Mesenchymal stem cell (in vitro differentiated cells and primary cell): ENCODE measurements around the gene LHFPL2.

ENCODE experiments used
- DNase-seq: peaks from one replicate; pipeline ENCODE4 v3.0.0-alpha.2; 2013
- H2AFZ ChIP-seq: one replicate; pipeline ENCODE4 v1.6.1; 2013; ENCODE audit warnings: low read depth, mild to moderate bottlenecking, control low read depth, inconsistent platforms, low read length, moderate library complexity
- H2AK5ac ChIP-seq: 2 replicates; pipeline ENCODE4 v1.6.1; 2013; ENCODE audit warnings: low read length, moderate library complexity, mild to moderate bottlenecking, inconsistent platforms; ENCODE audit not compliant: severe bottlenecking
- H2BK120ac ChIP-seq: one replicate; pipeline ENCODE4 v1.6.1; 2013; ENCODE audit warnings: low read depth, mild to moderate bottlenecking, inconsistent platforms, low read length, moderate library complexity
- H2BK12ac ChIP-seq, 2 experiments: one replicate each; pipeline ENCODE4 v1.6.1; 2013; ENCODE audit warnings: inconsistent platforms in 2 of 2, low read length in 2 of 2, mild to moderate bottlenecking in 2 of 2, moderate library complexity in 2 of 2, control low read depth in 1 of 2
- H2BK15ac ChIP-seq: one replicate; pipeline ENCODE4 v1.6.1; 2013; ENCODE audit warnings: mild to moderate bottlenecking, low read depth, inconsistent platforms; ENCODE audit not compliant: poor library complexity, severe bottlenecking
- H2BK5ac ChIP-seq: 2 replicates; pipeline ENCODE4 v1.6.1; 2013; ENCODE audit warnings: low read depth, mild to moderate bottlenecking, low read length, control low read depth, inconsistent platforms; ENCODE audit not compliant: poor library complexity, severe bottlenecking
- H3K14ac ChIP-seq, 2 experiments: one replicate each; pipeline ENCODE4 v1.6.1; 2013; ENCODE audit warnings: inconsistent platforms in 2 of 2, low read length in 2 of 2, control low read depth in 1 of 2, mild to moderate bottlenecking in 1 of 2, moderate library complexity in 1 of 2
- H3K18ac ChIP-seq, 2 experiments: one replicate each; pipeline ENCODE4 v1.6.1; 2013; ENCODE audit warnings: inconsistent platforms in 2 of 2, low read length in 2 of 2, control low read depth in 1 of 2, low read depth in 1 of 2, mild to moderate bottlenecking in 1 of 2
- H3K23ac ChIP-seq, 2 experiments: one replicate each; pipeline ENCODE4 v1.6.1; 2013; ENCODE audit warnings: inconsistent platforms in 2 of 2, low read length in 2 of 2, mild to moderate bottlenecking in 2 of 2, moderate library complexity in 2 of 2, control low read depth in 1 of 2
- H3K27ac ChIP-seq: 2 replicates; pipeline ENCODE4 v1.5.1; 2013; ENCODE audit warnings: mild to moderate bottlenecking, moderate library complexity, low read length, control low read depth, inconsistent platforms; ENCODE audit not compliant: poor library complexity, severe bottlenecking
- H3K27me3 ChIP-seq, 2 experiments: 2 replicates each; pipeline versions ENCODE4 v1.6.1 to v1.7.0; 2013; ENCODE audit warnings: low read length in 2 of 2, mild to moderate bottlenecking in 2 of 2, moderate library complexity in 2 of 2, control low read depth in 1 of 2, inconsistent platforms in 1 of 2; ENCODE audit not compliant: control insufficient read depth in 1 of 2, insufficient read depth in 1 of 2
- H3K36me3 ChIP-seq, 2 experiments: 2 replicates each; pipeline versions ENCODE4 v1.6.1 to v1.7.0; 2013; ENCODE audit warnings: low read length in 2 of 2, control low read depth in 1 of 2, inconsistent platforms in 1 of 2, low read depth in 1 of 2, mild to moderate bottlenecking in 1 of 2; ENCODE audit not compliant: insufficient read depth in 2 of 2, control insufficient read depth in 1 of 2
- H3K4ac ChIP-seq, 2 experiments: one replicate each; pipeline ENCODE4 v1.6.1; 2013; ENCODE audit warnings: inconsistent platforms in 2 of 2, low read length in 2 of 2, mild to moderate bottlenecking in 2 of 2, moderate library complexity in 2 of 2, control low read depth in 1 of 2, low read depth in 1 of 2
- H3K4me1 ChIP-seq: 2 replicates; pipeline ENCODE4 v1.6.1; 2013; ENCODE audit warnings: low read depth, low read length, control low read depth; ENCODE audit not compliant: control insufficient read depth, insufficient read depth
- H3K4me2 ChIP-seq: 2 replicates; pipeline ENCODE4 v1.6.1; 2013; ENCODE audit warnings: low read length, mild to moderate bottlenecking, inconsistent platforms; ENCODE audit not compliant: poor library complexity, severe bottlenecking
- H3K4me3 ChIP-seq, 2 experiments: 2 replicates each; pipeline versions ENCODE4 v1.5.1 to v1.7.0; 2013; ENCODE audit warnings: low read length in 2 of 2, mild to moderate bottlenecking in 2 of 2, control low read depth in 1 of 2, low read depth in 1 of 2; ENCODE audit not compliant: insufficient read depth in 1 of 2
- H3K79me1 ChIP-seq: replicated peaks from 2 replicates; pipeline ENCODE4 v1.6.1; 2013; ENCODE audit warnings: mild to moderate bottlenecking, control low read depth, low read length, inconsistent platforms; ENCODE audit not compliant: poor library complexity, severe bottlenecking
- H3K9ac ChIP-seq: 2 replicates; pipeline ENCODE4 v1.7.0; 2013; ENCODE audit warnings: mild to moderate bottlenecking, low read length, moderate library complexity
- H3K9me3 ChIP-seq: 2 replicates; pipeline ENCODE4 v1.7.0; 2013; ENCODE audit warnings: mild to moderate bottlenecking, low read length; ENCODE audit not compliant: control insufficient read depth
- H4K8ac ChIP-seq: one replicate; pipeline ENCODE4 v1.6.1; 2013; ENCODE audit warnings: inconsistent platforms, mild to moderate bottlenecking, low read length, moderate library complexity
- H4K91ac ChIP-seq: one replicate; pipeline ENCODE4 v1.6.1; 2013; ENCODE audit warnings: mild to moderate bottlenecking, low read length, inconsistent platforms
- WGBS: methylation state at CpG from one replicate; pipeline ENCODE4 v1.1.7; 2013; ENCODE audit warnings: mixed read lengths; 5-methylcytosine and 5-hydroxymethylcytosine counted together

The LHFPL2 gene

DNA sequence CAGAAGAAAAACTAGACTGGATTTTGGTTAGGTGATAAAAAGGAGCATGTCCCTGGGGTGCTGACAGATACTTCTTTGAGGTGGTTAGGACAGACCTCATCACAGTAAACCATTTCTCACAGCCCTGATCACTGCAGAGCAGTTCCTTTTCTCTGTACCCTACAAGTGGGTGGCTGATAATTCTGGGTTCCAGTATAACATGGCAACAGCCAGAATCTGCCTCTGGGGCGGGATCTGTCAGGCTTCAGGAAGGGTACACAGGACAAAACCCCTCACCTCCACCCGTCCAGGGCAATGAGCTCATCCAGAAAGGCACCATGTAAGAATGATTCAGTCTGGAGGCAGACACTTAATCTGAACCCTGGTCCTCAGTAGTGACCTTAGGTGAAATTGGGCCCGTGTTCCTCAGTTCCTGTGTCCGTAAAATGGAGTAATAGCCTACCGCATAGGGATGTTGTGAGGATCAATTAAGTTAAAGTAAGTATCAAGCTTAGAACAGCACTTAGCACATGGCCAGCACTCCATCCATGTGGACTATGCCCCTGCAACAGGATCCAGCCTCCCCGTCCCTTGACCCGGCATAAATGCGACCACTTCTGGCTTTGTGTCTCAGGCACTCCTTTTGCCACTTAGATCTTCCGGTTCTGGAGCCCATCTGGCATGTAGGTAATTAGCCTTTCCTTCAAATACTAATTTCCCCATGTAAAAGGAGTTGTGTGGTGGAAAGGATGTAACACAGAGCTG is 129.2 kb downstream of the LHFPL2 start:
- Histone ChIP-seq H3K14ac (peak overlapping the region in 1 of 2 experiments; percentile 74), H3K27ac (peak overlapping the region; percentile 75), H3K4ac (peak overlapping the region in 1 of 2 experiments; percentile 11), H2BK12ac (peak overlapping the region; percentile 17 to 93), H3K4me3 (peak overlapping the region in 1 of 2 experiments; percentile 27), H3K36me3 (peaks cover 0 to 8% of the 10 kb centered on the region in 2 experiments), H4K91ac (peak overlapping the region; percentile 58), H3K27me3 (no peaks in the 10 kb centered on the region), H2AK5ac (peak overlapping the region; percentile 95), H4K8ac (peak overlapping the region; percentile 76), H3K4me2 (no peak overlapping the region), H2BK15ac (peak overlapping the region; percentile 79), H3K23ac (no peak overlapping the region), H3K79me1 (peaks cover 20% of the 10 kb centered on the region), H2AFZ (no peak overlapping the region), H2BK120ac (peak overlapping the region; percentile 61), H2BK5ac (peak overlapping the region; percentile 46), H3K9me3 (no peaks in the 10 kb centered on the region), H3K9ac (peak overlapping the region; percentile 80), H3K18ac (peak overlapping the region; percentile 54 to 56), H3K4me1 (peaks cover 7% of the 10 kb centered on the region)
- peak; percentile 28 for DNase-seq
- 80% methylated on average over 8 of the region's 9 CpGs for WGBS

DNA sequence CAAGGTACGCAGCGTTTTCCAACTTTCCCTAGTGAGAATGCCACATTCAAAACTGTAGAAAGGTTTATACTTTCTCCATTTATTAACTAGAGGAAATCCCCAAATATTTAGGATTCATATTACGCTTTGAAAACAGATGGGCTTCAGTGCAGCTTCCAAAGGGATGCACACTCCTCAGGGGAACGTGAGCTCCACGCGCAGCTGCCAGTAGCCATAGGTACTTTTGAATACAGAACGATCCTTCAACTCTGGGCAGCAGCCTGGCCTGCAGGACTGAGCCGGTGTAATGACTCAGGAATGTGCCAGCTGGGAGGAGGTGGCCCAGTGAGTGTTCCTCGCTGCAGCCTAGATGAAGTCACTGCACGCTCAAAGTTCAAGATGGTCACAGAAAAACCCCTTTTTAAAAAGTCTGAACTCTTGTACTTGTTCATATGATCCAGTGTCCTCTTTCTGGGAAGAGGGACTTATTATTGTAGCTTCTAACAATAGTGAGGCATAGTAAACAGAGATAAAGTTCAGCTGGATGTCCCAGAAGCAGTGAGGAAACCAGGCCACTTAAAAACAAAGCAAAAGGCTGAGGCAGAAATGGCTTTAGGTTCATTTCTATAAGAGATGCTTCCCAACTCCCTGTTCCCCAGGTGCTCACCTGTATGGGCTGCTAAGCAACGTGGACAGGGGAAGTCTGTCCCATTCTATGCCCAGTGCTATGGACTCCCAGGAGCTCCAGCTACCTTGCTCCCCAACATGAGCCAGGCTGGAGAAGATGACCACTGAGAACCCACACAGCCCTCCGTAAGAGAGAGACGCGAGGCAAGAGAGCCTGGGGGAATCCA is 130.0 kb downstream of the LHFPL2 start:
- Histone ChIP-seq H3K4ac (no peak overlapping the region), H4K8ac (peak overlapping the region; percentile 76), H2BK5ac (peak overlapping the region; percentile 46), H3K18ac (peak overlapping the region; percentile 18 to 56), H2BK12ac (peak overlapping the region; percentile 17 to 93), H2BK15ac (no peak overlapping the region), H3K9ac (peak overlapping the region; percentile 80), H3K14ac (peak overlapping the region in 1 of 2 experiments; percentile 13), H2AK5ac (peak overlapping the region; percentile 95), H4K91ac (peak overlapping the region; percentile 58), H3K27me3 (no peaks in the 10 kb centered on the region), H3K4me1 (peaks cover 7% of the 10 kb centered on the region), H3K36me3 (peaks cover 0 to 11% of the 10 kb centered on the region in 2 experiments), H2AFZ (no peak overlapping the region), H3K79me1 (peaks cover 20% of the 10 kb centered on the region), H3K4me3 (peak overlapping the region in 1 of 2 experiments; percentile 27), H3K27ac (peak overlapping the region; percentile 75), H3K23ac (no peak overlapping the region), H2BK120ac (peak overlapping the region; percentile 61), H3K4me2 (no peak overlapping the region), H3K9me3 (no peaks in the 10 kb centered on the region)
- WGBS = 52% methylated on average over 11 of the region's 14 CpGs
- peak; percentile 96 for DNase-seq

DNA sequence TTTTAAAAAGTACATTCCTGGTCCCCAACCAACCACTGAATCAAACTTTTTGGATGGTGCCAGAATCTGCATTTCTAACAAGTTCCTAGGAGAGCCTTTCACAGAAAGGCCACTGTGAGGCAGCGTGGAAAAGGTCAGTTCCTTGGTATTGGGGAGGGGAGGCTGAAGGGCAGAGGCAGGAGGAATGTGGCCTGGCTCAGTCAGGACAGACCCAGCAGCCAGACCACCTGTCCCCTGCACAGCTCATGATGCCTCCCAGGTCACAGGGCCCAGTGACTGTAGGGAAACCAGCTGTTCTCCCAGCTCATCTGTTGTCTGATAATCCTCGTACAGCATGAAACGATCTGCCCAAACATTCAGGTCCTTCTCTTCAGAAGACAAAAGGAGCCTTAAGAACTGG is 132.9 kb downstream of the LHFPL2 start:
- H3K79me1 ChIP-seq = peaks cover 22% of the 10 kb centered on the region
- no peak for DNase-seq
- no peak overlapping the region for H3K18ac ChIP-seq
- H3K4me2 ChIP-seq = no peak overlapping the region
- no peak overlapping the region for H2AFZ ChIP-seq
- no peak overlapping the region for H3K23ac ChIP-seq
- H3K27ac ChIP-seq = no peak overlapping the region
- peaks cover 7% of the 10 kb centered on the region for H3K4me1 ChIP-seq
- no peak overlapping the region for H3K9ac ChIP-seq
- H2AK5ac ChIP-seq = no peak overlapping the region
- H4K91ac ChIP-seq = no peak overlapping the region
- peak overlapping the region in 1 of 2 experiments; percentile 5 for H3K14ac ChIP-seq
- no peak overlapping the region for H2BK5ac ChIP-seq
- H3K27me3 ChIP-seq = no peaks in the 10 kb centered on the region
- H4K8ac ChIP-seq = no peak overlapping the region
- WGBS = 95% methylated on average over 1 of the region's 3 CpGs
- H3K4me3 ChIP-seq = no peak overlapping the region
- no peak overlapping the region for H2BK15ac ChIP-seq
- no peak overlapping the region for H2BK12ac ChIP-seq
- peaks cover 0 to 8% of the 10 kb centered on the region in 2 experiments for H3K36me3 ChIP-seq
- H2BK120ac ChIP-seq = no peak overlapping the region
- H3K4ac ChIP-seq = no peak overlapping the region
- no peaks in the 10 kb centered on the region for H3K9me3 ChIP-seq
